NCI-H69 (cell line): ENCODE results near the gene LTB4R2.

Experiments used
- DNase-seq: peaks from one replicate; lab custom pipeline; 2025; lab: John Stamatoyannopoulos, UW

LTB4R2 gene

GRCh38 chr14:24309538-24310264, at the start of gene LTB4R2:
Gene LTB4R2, plus strand, starts transcription at chr14:24310140. Its CDS starts 525 bp downstream, at chr14:24310665.
- DNase-seq, result peak; percentile 46

DNA sequence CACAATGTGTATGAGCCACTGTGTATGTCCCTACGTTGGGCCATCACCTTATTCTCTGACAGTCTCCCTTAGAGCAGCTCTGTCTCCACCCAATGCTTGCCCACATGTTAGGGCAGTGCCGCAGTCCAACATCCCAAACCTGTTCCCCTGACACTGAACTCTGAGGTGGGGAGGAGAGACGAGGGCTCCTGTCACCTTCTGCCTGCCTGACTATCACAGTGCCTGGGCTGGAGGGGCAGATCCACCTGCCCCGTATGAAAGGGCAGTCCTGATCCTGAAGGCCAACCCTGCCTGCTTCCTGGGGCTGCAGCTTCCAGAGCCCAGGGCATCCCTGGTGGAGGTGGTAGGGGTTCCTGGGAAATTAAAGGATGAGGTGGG, 49.2 kb upstream of the LTB4R2 start:
- no peak for DNase-seq

GRCh38 chr14:24261256-24261968, 48.5 kb upstream of the LTB4R2 start:
- no peak for DNase-seq

DNA sequence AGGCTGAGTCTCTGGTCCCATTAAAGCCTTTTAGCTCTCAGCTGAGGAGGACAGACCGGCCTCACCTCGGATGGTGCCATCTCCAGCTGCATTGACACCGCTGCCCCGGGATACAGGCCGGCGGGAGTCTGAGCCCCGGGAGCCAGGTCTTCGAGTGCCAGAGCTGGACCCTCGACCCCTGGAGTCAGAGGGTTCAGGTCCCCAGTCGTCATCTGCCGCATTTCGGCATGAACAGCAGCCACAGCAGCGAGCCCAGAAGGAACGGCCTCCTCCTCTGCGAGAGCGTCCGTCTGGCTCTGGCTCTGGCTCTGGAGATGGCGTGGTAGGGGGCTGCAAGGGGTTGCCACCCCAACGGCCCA, 48.0 kb upstream of the LTB4R2 start:
- no peak for DNase-seq

GRCh38 chr14:24262821-24263733, 46.9 kb upstream of the LTB4R2 start, which contains the start of gene TGM1:
Gene TGM1, minus strand, starts transcription at chr14:24263177. Its CDS starts 825 bp downstream, at chr14:24262352.
- DNase-seq, result no peak

GRCh38 chr14:24263848-24264247, 46.1 kb upstream of the LTB4R2 start:
- DNase-seq, result no peak

GRCh38 chr14:24264298-24264697, 45.6 kb upstream of the LTB4R2 start:
- no peak for DNase-seq

DNA sequence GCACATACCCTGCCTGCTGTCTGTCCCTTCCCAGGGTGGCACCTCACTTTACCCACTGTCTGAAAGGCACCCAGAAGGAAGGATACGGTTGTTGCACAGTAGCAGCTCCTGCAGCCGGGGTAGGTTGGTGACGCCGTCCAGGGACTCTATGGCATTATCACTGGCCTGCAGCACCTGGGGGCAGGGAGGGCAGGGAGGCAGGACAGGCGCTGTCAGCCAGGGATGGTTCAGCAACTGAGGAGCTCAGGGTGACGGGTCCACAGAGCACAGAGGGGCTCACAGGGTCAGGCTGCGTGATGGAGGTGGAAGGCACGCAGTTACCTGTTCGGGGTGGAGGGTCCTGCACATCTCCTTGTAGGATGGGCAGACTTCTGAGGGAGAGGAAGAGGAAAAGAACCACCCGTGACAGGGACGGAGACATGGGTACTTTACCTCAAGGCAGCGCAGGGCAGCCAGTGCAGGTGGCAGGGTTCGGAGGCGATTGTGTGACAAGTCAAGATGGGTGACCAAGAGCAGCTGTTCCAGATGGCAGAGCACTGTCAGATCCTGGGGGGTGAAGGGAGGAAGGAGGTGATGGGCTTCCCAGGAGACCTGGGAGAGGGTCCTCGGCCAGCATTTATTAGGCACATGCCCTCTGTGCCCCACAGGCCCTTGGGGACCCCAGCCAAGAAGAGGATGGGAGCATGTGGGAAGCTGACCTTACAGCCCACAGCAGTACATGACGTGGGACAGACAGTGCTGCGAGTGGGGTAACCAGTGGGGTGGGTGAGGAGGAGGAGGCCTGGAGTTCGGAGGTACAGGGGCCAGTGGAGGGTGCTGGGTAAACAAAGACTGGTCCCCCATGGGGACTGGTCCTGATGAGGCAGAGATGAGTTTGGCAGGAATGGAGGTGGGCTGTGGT, 43.3 kb upstream of the LTB4R2 start:
- DNase-seq, result no peak

DNA sequence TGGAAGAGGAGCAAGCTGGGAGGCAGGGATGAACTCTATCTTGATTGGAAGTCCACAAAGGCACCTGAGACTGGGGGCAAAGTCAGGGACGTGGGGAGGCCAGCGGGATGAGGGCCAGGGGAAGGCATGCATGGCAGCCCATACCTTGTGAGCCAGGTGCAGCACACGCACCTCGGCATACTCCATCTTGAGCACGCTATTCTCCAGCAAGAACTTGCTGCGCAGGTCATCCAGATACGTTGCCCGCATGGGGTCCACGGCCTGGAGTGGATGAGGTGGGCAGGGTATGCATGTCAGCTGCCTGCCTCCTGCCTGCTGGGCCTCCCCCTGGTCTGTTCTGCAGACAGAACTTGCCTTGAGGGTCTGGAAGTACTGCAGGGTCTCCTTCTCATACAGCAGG, 42.4 kb upstream of the LTB4R2 start:
- DNase-seq, result no peak

DNA sequence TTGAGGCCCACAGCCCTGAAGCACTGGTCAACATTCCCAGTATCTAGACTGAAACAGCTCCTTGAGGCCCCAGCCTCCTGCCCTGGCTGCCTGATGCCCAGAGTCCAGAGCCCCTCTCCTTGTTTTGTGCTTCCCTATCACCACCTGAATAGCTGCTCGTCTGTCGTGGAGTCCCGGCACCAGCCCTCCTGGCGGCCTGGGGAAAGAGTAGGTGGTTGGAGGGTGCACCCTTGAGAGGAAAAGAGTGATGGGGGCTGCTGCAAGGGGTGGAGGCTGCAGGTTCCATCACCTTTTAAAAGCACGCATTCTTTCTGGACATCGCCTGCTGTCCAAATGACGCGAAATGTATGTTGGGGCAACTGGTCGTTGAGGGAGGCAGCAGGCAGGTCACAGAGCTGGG, 41.7 kb upstream of the LTB4R2 start:
- DNase-seq, result no peak

- no peak for DNase-seq
Observed at GRCh38 chr14:24269368-24269767, 40.6 kb upstream of the LTB4R2 start.

GRCh38 chr14:24269910-24270536, 39.9 kb upstream of the LTB4R2 start:
- no peak for DNase-seq

GRCh38 chr14:24270537-24271133, 39.3 kb upstream of the LTB4R2 start:
- peak; percentile 72 for DNase-seq

DNA sequence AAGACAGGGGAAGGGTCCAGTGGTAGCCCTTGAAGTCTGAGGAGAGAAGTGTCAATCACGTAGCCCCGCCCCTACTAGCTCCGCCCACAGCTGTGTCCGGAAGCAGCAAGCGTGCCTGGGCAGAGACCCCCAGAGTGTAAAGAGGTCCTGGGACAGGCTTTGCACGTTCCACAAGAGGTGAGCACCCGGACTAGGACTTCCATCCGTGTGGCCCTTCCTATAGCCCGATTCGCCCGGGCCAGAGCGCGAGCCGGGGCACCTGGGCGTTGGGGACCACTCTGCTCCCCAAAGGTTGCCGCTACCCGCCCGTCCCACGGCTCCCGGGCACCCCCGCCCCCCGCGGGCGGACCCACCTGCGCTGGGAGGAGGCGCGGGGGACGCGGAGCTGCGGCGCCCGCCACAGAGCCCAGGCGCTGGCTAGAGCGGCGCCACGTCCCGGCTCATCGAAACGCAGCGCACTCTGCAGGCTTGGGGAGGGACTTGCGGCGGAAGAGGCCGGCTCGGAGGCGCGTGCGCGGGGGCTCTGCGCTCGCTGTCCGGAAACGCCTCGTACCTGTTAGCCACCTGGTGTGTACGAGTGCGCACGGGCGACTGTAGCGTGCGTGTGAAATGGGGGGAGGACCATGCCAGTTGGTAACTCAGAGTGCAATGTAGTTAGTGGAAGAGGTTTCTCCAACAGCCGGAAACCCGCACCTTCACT, 38.7 kb upstream of the LTB4R2 start, which contains the start of gene RABGGTA:
Gene RABGGTA (minus strand): TSS at position 464 of the 700 bp plus-strand sequence. CDS start 482 bp downstream, outside the sequence.
- DNase-seq, result peak; percentile 98

DNA sequence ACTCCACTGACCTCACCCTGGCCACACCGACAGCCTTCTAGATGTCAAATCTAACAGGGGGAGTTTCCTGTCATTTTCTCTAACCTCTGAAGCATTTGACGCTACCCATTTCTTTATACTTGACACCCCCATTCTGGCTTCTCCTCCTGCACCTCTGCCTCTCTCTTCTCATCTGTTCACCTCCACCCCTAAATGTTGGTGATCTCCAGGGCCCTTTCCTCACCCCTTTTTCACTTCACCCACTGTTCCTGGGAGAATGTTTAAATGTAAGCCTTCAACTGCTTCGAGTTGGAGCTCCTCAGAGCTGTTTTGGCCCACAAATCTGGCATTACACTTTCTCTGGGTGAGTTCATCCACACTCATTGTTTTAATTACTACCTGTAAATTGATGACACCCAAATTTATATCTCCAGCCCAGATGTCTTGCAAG, 38.1 kb upstream of the LTB4R2 start:
- peak; percentile 43 for DNase-seq

DNA sequence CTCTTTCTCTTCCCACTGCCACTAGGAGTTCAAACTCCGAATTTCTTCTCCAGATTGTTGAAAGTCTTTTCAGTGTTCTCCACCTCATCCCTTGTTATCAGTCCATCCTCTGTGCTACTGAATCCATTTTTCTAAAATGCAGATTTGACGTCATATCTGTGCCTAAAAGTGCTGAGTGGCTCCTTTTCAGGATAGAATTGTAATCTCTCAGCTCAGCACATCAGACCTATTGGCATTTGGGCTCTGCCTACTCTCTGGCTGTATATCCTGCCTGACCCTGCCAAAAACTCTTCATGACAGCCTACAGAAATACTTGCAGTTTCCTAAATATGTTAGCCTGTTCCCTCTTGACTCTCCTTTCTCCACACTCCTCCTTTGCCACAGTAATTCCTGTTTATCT, 37.5 kb upstream of the LTB4R2 start:
- DNase-seq, result no peak

DNA sequence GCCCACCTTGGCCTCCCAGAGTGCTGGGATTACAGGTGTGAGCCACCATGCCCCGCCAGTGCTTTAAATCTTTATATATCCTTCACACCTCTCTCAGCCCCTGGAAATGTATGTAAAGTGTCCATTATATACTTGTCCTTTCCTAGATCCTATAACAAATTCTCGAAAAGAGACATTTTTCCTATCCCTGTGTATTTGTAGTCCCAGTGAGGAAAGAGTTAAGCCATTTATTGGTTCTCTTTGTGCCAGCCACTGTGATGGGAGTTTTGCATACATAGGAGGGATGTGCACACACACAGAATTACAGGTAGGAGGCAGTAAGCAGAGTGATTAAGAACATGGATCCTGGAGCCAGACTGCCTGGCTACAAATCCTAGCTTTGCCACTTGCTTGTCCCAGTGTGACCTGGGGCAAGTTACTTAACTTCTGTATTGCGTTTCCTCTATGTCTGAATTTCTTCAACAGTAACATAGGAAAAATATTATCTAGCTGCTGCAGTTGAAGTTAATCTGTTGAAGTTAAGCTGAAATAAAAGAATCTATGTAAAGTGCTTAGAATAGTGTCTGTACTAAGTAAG, 36.4 kb upstream of the LTB4R2 start:
- peak; percentile 38 for DNase-seq

GRCh38 chr14:24274101-24274543, 35.8 kb upstream of the LTB4R2 start:
- DNase-seq, result no peak

GRCh38 chr14:24277071-24277470, 32.9 kb upstream of the LTB4R2 start:
- DNase-seq, result no peak
